Measurements from ENCODE around the gene TEKT3.

TEKT3 gene

DNA sequence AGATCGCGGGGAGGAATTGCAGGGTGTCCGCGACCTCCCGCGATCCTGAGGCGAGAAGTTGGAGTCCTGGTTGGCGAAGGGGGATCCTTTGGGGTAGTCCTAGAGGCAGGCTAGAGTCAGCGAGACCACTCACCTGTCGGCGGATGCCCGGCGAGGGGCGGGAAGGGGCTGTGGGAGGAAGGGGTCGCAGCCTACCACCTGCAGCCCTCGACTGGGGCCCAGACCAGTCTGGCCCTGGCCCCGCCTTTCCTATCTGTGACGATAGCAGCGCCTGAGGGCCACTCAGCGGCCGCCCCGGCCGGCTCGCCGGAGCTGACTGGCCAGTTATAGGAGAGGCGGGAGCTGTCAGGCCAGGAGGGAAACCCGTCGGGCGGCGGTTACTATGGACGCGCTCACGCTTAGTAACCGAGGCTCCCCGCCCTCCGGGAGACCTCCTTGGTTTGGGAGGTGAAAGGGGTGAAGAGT, at the start of gene TEKT3:
TEKT3 (minus strand) TSS at position 213 of the 465 bp plus-strand sequence. CDS start 10,012 bp downstream, outside the sequence.
- no peak for FAIRE-seq

DNA sequence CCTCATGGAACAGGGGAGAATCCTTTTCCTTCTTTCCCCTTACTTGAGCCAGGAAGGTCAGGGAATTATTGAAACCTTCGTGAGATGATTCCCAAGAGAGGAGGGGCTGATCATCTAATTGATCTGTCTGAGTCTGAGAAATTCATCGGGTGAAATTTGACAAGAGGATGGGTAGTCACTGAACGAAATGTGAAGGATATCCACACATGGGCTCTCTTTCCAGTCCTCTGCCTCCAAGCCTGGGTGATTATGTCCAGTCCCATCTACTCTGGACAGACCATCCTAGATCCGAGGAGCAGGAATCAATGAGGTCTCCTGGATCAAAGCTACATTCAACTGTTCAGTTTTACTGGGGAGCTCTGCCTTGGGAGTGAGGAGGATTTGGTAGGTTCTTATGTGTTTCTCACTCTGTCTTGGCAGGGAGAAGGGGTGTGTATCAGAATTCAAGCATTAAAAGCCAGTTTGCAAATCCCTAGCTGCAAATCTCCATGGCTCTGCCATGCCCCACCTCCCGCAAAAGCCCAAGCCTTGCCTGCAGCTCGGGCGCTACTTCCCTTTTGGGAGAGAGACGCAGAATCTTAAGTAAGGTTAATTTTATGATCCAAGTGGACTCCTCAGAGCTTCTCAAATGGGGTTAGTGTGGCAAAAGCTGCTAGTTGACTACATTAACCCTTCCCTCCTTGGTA, 47.1 kb upstream of the TEKT3 start:
- FAIRE-seq, result no peak

DNA sequence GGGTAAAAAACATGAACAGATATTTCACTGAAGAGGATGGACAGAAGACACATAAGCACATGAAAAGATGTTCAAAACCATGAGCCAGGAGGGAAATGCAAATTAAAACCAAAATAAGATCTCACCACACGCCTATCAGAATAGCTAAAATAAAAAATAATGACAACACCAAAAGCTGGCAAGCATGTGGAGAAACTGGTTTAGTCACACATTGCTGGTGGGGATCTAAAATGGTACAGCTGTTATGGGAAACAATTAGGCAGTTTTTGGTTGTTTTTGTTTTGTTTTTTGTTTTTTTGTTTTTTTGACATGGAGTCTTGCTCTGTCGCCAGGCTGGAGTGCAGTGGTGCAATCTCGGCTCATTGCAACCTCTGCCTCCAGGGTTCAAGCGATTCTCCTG, 44.7 kb upstream of the TEKT3 start:
- FAIRE-seq, result no peak

- no peak for FAIRE-seq
Measured at GRCh38 chr17:15385305-15385704, 43.9 kb upstream of the TEKT3 start.

DNA sequence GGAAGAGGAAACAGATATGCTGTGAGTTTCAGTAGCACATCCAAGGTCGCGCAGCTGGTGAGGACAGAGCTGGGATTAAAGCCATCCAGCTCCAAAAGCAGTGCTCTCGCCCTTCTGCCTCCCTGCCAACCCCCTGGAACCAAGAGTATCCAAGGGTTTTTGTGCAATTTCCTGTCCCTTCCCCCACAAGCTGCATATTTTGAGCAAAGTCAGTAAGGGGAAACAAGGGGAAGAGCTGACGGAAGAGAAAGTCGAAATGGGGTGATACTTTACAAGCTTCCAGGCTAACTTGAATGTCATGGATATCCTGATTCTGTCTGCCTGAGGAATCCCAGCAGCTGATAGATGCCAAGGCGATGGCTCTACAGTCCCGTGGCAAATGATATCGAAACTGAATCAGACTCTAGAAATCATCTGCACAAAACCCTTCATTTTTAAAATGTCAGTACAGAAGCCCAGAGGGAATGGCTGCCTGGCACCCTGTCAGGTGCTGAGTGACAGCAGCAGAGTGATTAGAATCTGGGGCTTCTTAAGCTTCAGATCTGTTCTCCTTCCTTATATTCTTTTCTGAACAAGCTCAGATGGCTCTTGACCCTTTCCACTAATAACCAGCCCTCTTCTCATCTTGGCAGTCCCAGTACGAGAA, 42.9 kb upstream of the TEKT3 start:
- no peak for FAIRE-seq

GRCh38 chr17:15382914-15383313, 41.5 kb upstream of the TEKT3 start:
- FAIRE-seq, result no peak

GRCh38 chr17:15381707-15382106, 40.3 kb upstream of the TEKT3 start:
- no peak for FAIRE-seq

DNA sequence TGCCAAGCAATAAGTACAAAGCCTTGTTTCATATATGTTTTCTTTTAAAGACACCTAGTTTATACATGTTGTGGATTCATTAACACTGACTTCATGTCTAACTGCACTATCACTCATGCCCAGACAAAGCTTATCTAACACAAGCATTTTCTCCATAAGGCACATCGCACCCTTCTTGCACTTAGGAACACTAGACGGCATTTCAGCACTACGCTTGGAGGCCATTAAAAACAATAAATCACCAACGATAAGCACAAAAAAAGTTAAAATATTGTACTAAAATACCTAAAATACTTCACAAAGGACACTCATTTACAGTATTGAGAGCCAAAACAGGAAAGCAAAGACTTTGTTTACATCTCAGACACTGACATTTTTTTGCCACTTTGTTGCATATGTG, 39.0 kb upstream of the TEKT3 start:
- FAIRE-seq, result no peak

DNA sequence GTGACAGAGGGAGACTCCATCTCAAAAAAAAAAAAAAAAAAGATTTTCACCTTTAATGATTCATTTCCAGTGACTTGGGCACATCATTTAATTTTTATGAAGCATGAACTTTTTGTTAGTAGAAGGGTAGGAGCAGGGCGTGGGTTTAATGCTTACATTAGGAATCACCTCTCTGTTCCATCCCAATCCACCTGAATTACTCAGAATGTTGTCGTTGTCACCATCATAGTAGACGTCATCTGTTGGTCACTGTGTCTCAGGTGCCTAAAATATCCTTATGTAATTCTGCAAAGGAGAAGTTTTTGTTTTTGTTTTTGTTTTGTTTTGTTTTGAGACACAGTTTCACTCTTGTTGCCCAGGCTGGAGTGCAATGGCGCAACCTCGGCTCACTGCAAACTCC, 38.3 kb upstream of the TEKT3 start:
- FAIRE-seq, result no peak

- no peak for FAIRE-seq
Measured at GRCh38 chr17:15378243-15378642, 36.8 kb upstream of the TEKT3 start.

GRCh38 chr17:15377616-15378015, 36.2 kb upstream of the TEKT3 start:
- FAIRE-seq, result no peak

DNA sequence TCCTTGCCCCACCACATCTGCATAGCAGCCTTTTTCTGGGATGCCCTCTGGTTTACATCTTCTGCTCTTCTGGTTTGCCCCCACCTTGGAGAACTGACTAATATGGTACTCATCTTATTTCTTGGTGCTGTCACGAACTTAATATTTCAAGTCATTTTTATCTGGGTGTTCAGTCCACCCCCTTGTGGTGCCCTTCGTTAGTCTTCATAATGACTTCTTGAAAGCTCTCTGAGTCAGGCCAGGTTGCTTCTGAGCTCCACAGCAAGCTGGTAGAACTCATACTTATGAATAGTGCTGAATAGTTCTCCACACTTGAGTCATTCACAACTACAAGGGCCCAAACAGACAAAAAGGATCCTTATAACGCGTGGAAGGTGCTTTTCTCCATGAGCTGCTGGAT, 35.8 kb upstream of the TEKT3 start:
- FAIRE-seq, result no peak

DNA sequence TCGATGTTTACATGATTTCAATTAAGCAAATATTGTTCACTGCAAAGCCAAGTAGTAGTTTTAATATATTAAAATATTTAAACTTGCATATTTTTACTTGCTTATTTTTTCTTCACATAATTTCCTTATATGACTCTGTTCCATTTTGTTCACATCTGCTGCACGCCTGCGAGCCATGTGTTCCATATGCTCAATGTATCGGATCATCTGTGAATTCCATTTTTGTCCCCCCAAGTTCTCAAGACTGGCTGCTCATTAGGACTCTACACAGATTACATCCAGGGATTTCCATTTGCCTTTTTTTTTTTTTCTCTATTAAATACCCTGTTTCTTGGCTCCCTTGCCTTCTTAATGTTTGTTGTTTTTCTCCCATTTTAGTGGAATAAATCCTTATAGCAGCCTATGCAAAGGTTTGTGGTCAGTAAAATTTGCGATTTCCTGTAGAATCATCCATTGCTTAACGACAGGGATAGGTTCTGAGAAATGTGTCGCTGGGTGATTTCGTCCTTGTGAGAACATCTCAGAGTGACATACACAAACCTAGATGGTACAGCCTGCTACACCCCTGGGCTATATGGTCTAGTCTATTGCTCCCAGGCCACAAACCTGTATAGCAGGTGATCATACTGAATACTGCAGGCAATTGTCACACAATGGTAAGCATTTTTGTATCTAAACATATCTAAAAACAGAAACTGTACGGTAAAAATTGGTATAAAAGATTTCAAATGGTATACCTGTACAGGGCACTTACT, 30.2 kb upstream of the TEKT3 start:
- no peak for FAIRE-seq

DNA sequence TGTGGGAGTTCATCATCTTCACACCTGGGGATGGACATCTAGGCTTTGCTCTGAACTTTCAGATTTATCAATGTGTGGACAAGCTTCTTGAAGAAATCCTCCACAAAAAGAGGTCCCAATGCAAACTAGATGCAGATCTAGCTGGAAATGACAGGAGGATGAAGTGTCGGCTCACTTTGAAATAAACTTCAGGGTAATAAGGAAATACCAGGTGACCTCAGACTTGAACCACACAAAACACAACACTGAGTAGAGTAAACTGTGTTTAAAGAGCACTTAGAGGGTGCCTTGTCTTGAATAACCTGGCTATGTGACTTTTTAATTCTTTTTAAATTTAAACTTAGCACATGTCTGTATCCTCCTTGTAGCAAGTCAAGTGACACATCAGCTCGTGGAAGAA, 27.2 kb upstream of the TEKT3 start:
- no peak for FAIRE-seq

GRCh38 chr17:15366026-15366425, 24.6 kb upstream of the TEKT3 start:
- no peak for FAIRE-seq

DNA sequence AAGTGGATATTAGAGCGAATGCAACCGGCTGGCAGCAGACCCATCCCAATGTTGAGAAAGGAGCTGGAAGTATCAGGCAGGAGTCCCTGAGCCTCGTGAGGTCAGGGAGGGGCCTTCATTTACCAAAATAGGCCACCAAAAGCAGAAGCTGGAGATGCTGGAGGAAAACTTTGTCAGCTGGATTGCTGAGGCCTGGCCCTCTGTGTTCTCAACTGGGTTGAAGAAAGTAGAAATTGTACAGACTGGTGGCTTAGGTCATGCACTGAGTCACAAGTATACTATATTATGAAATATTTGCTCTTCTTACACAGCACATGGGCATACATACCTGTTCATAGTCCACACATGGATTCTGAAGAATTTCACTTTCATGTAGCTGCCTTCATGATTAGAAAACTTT, 23.2 kb upstream of the TEKT3 start:
- FAIRE-seq, result no peak

DNA sequence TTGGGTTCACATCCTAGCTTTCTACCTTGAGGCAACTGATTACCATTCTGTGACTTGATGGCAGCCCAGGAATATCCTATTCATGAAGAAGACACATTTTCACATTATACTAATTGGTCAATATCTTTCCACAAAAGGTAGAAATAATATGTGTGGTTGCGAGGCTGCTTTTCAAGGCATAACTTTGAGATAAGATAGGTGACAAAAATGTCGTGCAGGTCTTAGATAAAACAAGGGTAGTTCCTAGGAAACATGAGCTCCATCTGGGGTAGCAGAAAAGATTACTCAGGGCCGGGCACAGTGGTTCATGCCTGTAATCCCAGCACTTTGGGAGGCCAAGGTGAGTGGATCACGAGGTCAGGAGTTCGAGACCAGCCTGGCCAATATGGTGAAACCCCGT, 22.3 kb upstream of the TEKT3 start:
- FAIRE-seq, result no peak

DNA sequence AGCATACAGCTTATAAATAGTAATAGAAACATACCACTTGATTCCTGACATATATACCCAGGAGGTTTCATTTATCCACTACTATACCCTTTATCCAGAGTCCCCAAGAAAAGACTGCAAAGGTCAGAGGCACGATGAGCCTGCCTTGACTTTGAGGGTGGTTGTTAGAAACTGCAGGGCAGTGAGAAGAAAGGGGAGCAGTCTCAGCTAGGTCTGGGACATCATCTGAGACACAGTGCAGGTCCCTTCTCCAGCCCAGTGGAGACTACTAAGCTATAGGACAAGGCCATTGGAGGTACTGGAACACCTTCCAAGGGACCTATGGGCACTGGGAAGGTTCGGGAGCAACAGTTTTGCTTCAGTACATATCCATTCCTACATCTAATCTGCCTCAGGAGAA, 20.2 kb upstream of the TEKT3 start:
- no peak for FAIRE-seq

- FAIRE-seq, result no peak
Measured at GRCh38 chr17:15361151-15361550, 19.8 kb upstream of the TEKT3 start.

GRCh38 chr17:15354256-15354655, 12.9 kb upstream of the TEKT3 start:
- no peak for FAIRE-seq

GRCh38 chr17:15351925-15352324, 10.5 kb upstream of the TEKT3 start:
- no peak for FAIRE-seq

- FAIRE-seq, result no peak
Measured at GRCh38 chr17:15351478-15351840, 10.1 kb upstream of the TEKT3 start.

DNA sequence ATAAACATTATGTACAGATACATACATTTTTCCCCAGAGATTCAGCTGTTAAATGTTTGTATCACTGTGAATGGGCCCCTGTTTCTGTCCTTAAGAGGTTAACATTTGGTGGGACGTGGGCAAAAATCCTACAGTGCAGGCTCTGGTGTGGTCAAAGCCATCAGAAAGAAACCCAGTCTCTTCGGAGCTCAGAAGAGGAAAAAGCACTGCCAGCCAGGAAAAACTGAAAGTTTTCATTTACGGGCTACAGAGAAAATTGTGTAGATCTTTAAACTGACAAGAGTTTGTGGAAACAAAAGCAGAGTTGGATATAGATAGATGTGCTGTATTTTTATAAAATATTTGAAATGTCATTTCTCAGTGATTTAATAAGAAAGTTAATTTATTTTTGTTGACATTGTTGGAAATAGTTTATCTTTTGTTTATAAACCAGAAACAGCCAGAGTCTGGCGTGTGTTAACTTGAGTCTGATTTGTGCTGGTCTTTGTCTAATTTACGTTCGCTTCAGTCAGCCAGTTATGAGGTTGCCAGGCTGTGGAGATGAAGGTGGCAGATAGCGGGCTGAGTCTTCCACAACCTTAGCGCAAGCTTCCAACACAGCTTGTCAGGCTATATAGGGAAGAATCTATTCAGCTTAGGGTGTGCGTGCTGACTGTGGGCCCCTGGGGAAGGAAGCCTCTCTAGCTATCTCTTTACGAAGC, 9.5 kb upstream of the TEKT3 start:
- FAIRE-seq, result no peak

- FAIRE-seq, result no peak
Measured at GRCh38 chr17:15349119-15349518, 7.7 kb upstream of the TEKT3 start.

All from islet of Langerhans (tissue), 1 donor.